ENCODE results near the gene STPG3.
"Not testable (repeated sequence)": the region's sequence is repeated elsewhere in the genome, so short reads cannot be mapped to it uniquely, and the experiment has no call there.

The STPG3 gene

GRCh38 chr9:137232510-137232909, 18.6 kb upstream of the STPG3 start:
- no peak for DNase-seq (ENCODE audit: low read depth in 2 of 2, low spot score in 1 of 2)

- DNase-seq (ENCODE audit: low read depth in 2 of 2, low spot score in 1 of 2), result no peak
Measured at GRCh38 chr9:137233143-137233980, 17.7 kb upstream of the STPG3 start.

- DNase-seq (ENCODE audit: low read depth in 2 of 2, low spot score in 1 of 2), result no peak
Measured at GRCh38 chr9:137234055-137234697, 16.9 kb upstream of the STPG3 start.

DNA sequence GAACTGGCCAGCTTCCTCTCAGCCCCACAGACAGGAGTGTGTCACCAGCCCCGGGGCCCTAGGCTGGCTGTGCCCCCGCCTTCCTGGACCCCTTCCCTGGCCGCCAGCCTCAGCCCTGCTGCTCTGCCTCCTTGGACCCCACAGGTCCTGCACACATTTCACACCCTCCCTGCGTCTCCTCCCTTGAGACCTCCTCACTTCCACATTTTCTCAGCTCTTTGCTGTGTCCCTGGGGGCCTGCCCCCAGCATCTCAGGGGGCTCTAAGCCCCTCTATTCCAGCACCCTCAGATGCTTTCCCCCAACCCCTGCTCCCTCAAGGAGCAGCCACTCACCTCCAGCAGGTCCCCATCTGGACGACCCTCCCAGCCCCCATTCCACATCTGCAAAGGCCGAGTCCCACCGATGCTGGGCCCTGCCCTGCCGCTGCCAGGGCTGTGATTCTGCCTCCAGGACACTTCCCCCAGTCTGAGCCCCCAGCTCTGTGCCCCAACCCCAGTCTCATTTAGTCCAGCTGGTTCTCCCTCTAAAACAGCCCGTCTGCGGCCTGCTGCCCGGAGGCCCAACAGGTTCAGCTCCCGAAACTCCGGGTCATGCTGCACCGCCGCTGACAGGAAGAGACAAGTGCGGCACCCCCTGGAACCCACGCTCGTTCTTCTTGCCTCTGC, 16.2 kb upstream of the STPG3 start:
- no peak for DNase-seq (ENCODE audit: low read depth in 2 of 2, low spot score in 1 of 2)

DNA sequence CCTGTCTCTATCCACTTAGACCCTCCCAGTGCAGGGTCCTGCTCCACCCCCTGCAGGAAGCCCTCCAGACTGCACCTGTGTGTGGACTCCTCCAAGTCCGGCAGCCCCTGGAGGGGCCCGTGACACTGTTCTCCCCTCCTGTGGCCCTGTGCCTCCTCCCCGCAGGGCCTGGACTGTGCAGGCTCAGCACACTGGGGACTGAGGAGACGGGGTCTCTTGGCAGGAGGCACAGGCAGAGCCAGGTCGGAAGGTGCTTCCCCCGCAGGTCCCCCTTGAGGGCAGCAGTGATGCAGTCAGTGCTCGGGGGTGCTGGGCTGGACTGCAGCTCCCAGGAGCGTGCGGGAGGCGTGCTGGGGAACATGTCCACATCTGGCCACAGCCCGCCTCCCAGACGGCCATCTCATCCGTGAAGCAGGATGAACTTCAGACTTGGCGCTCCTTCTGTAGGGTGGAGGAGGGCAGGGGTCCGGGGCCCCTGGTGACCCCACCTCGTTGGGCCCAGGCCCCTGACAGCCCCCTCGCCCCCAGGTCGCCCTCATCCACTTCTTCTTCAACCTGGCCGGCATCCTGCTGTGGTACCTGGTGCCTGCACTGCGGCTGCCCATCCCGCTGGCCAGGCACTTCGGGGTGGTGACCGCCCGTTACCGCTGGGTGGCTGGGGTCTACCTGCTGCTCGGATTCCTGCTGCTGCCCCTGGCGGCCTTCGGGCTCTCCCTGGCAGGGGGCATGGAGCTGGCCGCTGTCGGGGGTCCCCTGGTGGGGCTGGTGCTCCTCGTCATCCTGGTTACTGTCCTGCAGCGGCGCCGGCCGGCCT, 15.5 kb upstream of the STPG3 start:
- DNase-seq (ENCODE audit: low read depth in 2 of 2, low spot score in 1 of 2), result no peak

- peak; percentile 70 to 85 for DNase-seq (ENCODE audit: low read depth in 2 of 2, low spot score in 1 of 2)
Measured at GRCh38 chr9:137236238-137236935, 14.7 kb upstream of the STPG3 start.

DNA sequence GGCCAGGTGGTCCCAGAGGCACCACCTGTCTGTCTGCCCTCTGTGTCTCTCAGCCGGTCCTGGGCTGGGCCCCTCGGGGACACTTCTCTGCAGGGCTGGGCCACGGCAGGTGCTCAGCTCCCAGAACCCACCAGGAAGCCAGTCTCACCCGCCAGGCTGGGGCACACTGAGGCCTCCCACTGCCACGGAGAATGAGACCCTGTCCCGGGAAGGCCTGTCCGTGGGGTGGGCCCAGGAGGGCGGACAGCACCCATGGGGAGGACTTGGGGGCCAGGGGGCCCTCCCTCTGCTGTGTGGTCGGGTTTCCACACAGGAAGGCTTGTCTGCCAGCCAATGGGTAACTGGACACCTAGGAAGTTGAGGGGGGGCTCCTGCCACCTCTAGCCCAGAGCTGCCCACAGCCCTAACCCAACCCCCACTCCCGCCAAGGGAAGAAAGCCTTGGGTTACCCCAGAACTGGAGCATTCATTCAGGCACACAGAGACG, 14.1 kb upstream of the STPG3 start:
- no peak for DNase-seq (ENCODE audit: low read depth in 2 of 2, low spot score in 1 of 2)

GRCh38 chr9:137237759-137238726, 13.0 kb upstream of the STPG3 start:
- DNase-seq (ENCODE audit: low read depth in 2 of 2, low spot score in 1 of 2), result no peak

DNA sequence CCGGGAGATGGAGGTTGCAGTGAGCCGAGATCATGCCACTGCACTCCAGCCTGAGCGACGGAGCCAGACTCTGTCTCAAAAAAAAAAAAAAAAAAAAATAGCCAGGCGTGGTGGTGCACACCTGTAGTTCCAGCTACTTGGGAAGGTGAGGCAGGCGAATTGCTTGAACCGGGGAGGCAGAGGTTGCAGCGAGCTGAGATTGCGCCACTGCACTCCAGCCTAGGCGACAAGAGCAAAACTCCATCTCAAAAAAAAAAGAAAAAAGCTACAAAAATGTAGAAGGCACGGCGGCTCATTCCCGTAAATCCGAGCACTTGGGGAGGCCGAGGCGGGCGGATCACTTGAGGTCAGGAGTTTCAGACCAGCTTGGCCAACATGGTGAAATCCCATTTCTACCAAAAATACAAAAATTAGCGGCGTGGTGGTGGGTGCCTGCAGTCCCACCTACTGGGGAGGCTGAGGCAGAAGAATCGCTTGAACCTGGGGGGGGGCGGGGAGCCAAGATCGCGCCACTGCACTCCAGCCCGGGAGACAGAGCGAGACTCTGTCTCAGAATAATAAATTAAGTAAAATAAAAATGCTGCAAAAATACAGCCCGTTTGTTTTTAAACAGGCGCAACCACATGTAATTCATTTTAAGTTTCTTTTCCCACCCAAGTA, 11.4 kb upstream of the STPG3 start:
- not testable (repeated sequence) for DNase-seq (ENCODE audit: low read depth in 2 of 2, low spot score in 1 of 2)

- DNase-seq (ENCODE audit: low read depth in 2 of 2, low spot score in 1 of 2), result peak in 1 of 2 donors; percentile 33
Measured at GRCh38 chr9:137240318-137240840, 10.7 kb upstream of the STPG3 start.

DNA sequence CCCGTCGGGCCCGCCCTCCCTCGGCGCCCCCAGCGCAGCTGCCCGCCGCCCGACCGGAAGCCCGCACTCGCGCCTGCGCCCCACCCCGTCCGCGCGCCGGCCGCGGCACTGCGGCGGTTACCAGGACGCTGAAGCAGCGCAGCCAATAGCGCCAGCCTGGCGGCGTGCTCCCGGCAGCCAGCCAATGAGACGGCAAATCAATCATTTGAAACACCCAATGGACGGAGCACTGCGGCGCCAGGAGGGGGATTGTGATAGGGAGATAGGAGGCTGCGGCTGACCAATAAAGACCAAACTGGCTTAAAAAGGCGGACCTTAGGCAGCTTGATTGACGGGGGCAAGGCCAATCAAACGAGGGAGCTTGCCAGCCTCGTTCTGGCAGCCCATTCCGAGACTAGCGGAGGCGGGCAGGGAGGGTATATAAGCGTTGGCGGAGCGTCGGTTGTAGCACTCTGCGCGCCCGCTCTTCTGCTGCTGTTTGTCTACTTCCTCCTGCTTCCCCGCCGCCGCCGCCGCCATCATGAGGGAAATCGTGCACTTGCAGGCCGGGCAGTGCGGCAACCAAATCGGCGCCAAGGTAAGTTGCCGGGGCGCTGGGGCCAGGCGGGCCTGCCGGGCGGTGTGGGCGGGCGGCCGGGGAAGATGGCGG, 10.1 kb upstream of the STPG3 start, which contains the start of gene TUBB4B:
Gene TUBB4B (plus strand): TSS at position 447 of the 649 bp plus-strand sequence. CDS start 74 bp downstream, at position 521.
- peak; percentile 94 to 95 for DNase-seq (ENCODE audit: low read depth in 2 of 2, low spot score in 1 of 2)

DNA sequence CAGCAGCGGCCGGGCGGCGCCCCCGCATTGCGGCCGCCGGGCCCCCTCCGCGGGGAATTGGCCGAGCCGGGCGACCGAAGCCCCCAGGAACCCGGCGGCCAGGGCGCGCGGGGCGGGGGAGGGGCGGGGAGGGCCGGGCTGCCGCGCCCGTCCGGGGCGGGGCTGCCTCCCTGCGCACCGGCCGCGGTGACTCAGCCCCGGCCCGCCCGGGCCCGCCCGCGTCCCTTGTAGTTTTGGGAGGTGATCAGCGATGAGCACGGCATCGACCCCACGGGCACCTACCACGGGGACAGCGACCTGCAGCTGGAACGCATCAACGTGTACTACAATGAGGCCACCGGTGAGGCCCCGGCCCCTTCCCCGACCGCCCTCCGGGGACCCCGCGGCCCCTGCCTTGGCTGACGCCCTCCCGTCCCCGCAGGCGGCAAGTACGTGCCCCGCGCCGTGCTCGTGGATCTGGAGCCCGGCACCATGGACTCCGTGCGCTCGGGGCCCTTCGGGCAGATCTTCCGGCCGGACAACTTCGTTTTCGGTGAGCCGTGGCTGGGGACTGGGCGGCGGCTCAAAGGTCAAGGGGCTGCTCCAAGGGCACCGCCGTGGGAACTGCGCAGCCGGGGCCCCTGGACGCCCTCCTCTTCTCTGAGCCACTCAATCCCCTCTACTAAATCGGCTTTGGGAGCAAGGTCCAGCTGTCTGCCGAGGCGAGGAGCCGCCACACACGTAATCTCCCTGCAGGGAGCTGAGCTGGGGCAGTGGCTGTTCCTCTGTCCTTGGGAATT, 9.4 kb upstream of the STPG3 start:
- DNase-seq (ENCODE audit: low read depth in 2 of 2, low spot score in 1 of 2), result peak in 1 of 2 donors; percentile 57

GRCh38 chr9:137242269-137243203, 8.6 kb upstream of the STPG3 start:
- DNase-seq (ENCODE audit: low read depth in 2 of 2, low spot score in 1 of 2), result no peak

GRCh38 chr9:137243266-137243625, 7.8 kb upstream of the STPG3 start:
- not testable (repeated sequence) for DNase-seq (ENCODE audit: low read depth in 2 of 2, low spot score in 1 of 2)

- no peak for DNase-seq (ENCODE audit: low read depth in 2 of 2, low spot score in 1 of 2)
Measured at GRCh38 chr9:137243626-137244485, 7.2 kb upstream of the STPG3 start.
